GM21381 (cell line): ENCODE data around the gene NPR1.
"Not testable (repeated sequence)": the region's sequence is repeated elsewhere in the genome, so short reads cannot be mapped to it uniquely, and the experiment has no call there.

Experiments
- ATAC-seq: cut with Tn5 transposase; IDR thresholded peaks from one replicate; pipeline ENCODE4 v1.9.1; 2021; ENCODE audit warnings: mild to moderate bottlenecking, moderate library complexity; ENCODE audit not compliant: unreplicated experiment

NPR1 gene

GRCh38 chr1:153679337-153680119 is 1.0 kb downstream of the NPR1 start:
- ATAC-seq: no peak

GRCh38 chr1:153680120-153680403 is 1.6 kb downstream of the NPR1 start:
- no peak for ATAC-seq

- no peak for ATAC-seq
Observed at GRCh38 chr1:153682730-153683129, 4.2 kb downstream of the NPR1 start.

GRCh38 chr1:153683854-153684253 is 5.4 kb downstream of the NPR1 start:
- no peak for ATAC-seq

- no peak for ATAC-seq
Observed at GRCh38 chr1:153684892-153685291, 6.4 kb downstream of the NPR1 start.

GRCh38 chr1:153685544-153686340 is 7.3 kb downstream of the NPR1 start:
- no peak for ATAC-seq

GRCh38 chr1:153687346-153688125 is 9.0 kb downstream of the NPR1 start:
- no peak for ATAC-seq

GRCh38 chr1:153688276-153688675 is 9.8 kb downstream of the NPR1 start:
- no peak for ATAC-seq

- no peak for ATAC-seq
Observed at GRCh38 chr1:153688736-153689328, 10.3 kb downstream of the NPR1 start.

GRCh38 chr1:153693466-153693865 is 15.0 kb downstream of the NPR1 start:
- no peak for ATAC-seq

- no peak for ATAC-seq
Observed at GRCh38 chr1:153696741-153697140, 18.3 kb downstream of the NPR1 start.

GRCh38 chr1:153697191-153698019 is 18.9 kb downstream of the NPR1 start:
- no peak for ATAC-seq

- ATAC-seq: no peak
Observed at GRCh38 chr1:153698020-153698922, 19.8 kb downstream of the NPR1 start.

GRCh38 chr1:153698923-153699714 is 20.6 kb downstream of the NPR1 start:
- ATAC-seq: no peak

GRCh38 chr1:153699768-153700167 is 21.3 kb downstream of the NPR1 start:
- no peak for ATAC-seq

GRCh38 chr1:153705484-153705883 is 27.0 kb downstream of the NPR1 start:
- no peak for ATAC-seq

- ATAC-seq: no peak
Observed at GRCh38 chr1:153711026-153711425, 32.5 kb downstream of the NPR1 start.

- not testable (repeated sequence) for ATAC-seq
Observed at GRCh38 chr1:153716211-153716610, 37.7 kb downstream of the NPR1 start.

GRCh38 chr1:153717330-153717729 is 38.8 kb downstream of the NPR1 start:
- ATAC-seq: no peak
